Cardiac muscle cell (in vitro differentiated cells and primary cell): ENCODE measurements around the gene CLIC6. TPM values are rescaled to one million over a fixed set of nuclear protein-coding genes. Genes with fewer than 3 reads are reported as not detected.
"Not testable (repeated sequence)": the region's sequence is repeated elsewhere in the genome, so short reads cannot be mapped to it uniquely, and the experiment has no call there.

Source experiments
- DNase-seq, 2 donors: peaks; one replicate each; pipeline versions ENCODE4 v3.0.0 to v3.0.0-alpha.2; 2010 to 2017; ENCODE audit warnings: low read depth in 1 of 2, low spot score in 1 of 2
- H3K27ac ChIP-seq: fragments of 200-600 bp; sonication (generic); 2 replicates; pipeline ENCODE4 v1.5.1; 2016
- H3K27me3 ChIP-seq: fragments of 200-600 bp; sonication (generic); 2 replicates; pipeline ENCODE4 v1.6.0; 2016; ENCODE audit warnings: control low read depth
- H3K36me3 ChIP-seq: fragments of 200-600 bp; sonication (generic); 2 replicates; pipeline ENCODE4 v1.5.1; 2016; ENCODE audit warnings: control low read depth
- H3K4me1 ChIP-seq: fragments of 200-600 bp; sonication (generic); 2 replicates; pipeline ENCODE4 v1.8.1; 2017; ENCODE audit warnings: low read depth, mild to moderate bottlenecking, mixed run types
- H3K4me3 ChIP-seq: fragments of 200-600 bp; sonication (generic); 2 replicates; pipeline ENCODE4 v1.5.1; 2016; ENCODE audit warnings: mild to moderate bottlenecking
- H3K9me3 ChIP-seq: fragments of 200-600 bp; sonication (generic); 2 replicates; pipeline ENCODE4 v1.5.1; 2017; ENCODE audit warnings: low read depth, mild to moderate bottlenecking, control low read depth
- polyA plus RNA-seq: library from polyadenylated mRNA; unstranded; fragments of >200 nt; fragmentation: Nextera tagmentation; extraction: Ambion mirVana; gene quantifications from 2 replicates; pipeline ENCODE4 v1.2.1, GENCODE V29; 2016
- total RNA-seq: library from RNA; depleted of rRNA; stranded (reverse); fragments of >200 nt; gene quantifications from 2 replicates; pipeline ENCODE4 v1.2.3, GENCODE V29; 2016
- TF ChIP-seq, protein P1 (sequence below): IDR thresholded peaks from 2 replicates; pipeline ENCODE4 v1.5.1; 2012; ENCODE audit warnings: low read depth, mild to moderate bottlenecking, low read length

Gene CLIC6
- total and polyA plus RNA-seq, 2 experiments from 2014 or later: not detected

DNA sequence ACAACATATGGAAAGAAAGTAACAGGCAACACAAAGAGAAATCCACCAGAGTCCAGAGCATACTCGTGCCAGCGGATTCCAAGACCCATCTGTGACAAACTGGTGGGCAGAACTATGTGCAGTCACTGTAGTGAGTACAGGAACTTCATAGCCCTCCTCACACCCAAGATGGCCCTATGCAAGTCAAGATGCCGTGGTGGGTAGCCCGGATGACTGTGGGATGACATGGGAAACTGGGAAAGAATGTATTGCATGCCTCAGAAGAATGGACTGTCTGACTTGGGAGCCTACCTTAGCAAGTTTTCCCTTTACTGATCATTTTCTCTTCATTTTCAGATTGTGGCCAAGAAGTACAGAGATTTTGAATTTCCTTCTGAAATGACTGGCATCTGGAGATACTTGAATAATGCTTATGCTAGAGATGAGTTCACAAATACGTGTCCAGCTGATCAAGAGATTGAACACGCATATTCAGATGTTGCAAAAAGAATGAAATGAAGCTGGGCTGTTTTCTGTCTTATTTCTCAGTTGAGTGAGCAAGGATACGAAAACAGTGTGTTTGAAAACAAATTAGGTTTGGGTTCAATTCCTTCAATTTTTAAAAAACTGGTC, 47.3 kb downstream of the CLIC6 start:
- Histone ChIP-seq H3K27me3 (peaks cover 12% of the 10 kb centered on the region), H3K36me3 (no peaks in the 10 kb centered on the region), H3K4me3 (no peak overlapping the region), H3K27ac (no peak overlapping the region), H3K9me3 (no peaks in the 10 kb centered on the region), H3K4me1 (no peaks in the 10 kb centered on the region)
- TF ChIP-seq, protein P1, sequence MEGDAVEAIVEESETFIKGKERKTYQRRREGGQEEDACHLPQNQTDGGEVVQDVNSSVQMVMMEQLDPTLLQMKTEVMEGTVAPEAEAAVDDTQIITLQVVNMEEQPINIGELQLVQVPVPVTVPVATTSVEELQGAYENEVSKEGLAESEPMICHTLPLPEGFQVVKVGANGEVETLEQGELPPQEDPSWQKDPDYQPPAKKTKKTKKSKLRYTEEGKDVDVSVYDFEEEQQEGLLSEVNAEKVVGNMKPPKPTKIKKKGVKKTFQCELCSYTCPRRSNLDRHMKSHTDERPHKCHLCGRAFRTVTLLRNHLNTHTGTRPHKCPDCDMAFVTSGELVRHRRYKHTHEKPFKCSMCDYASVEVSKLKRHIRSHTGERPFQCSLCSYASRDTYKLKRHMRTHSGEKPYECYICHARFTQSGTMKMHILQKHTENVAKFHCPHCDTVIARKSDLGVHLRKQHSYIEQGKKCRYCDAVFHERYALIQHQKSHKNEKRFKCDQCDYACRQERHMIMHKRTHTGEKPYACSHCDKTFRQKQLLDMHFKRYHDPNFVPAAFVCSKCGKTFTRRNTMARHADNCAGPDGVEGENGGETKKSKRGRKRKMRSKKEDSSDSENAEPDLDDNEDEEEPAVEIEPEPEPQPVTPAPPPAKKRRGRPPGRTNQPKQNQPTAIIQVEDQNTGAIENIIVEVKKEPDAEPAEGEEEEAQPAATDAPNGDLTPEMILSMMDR: no peak
- DNase-seq: no peak

DNA sequence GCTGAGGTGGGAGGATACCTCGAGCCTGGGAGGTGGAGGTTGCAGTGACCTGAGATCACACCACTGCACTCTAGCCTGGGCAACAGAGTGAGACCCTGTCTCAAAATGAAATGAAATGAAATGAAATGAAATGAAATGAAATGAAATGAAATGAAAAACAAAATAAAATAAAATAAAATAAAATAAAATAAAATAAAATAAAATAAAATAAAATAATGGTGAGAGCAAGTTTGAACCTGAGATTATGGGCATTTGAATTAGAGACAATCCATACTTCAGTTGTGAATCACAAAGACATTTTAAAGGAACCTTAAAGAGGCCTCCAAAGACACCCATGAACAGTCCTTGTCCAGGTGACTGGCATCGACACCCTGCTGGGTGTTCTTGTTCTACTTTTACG, 49.7 kb downstream of the CLIC6 start:
- not testable (repeated sequence) for DNase-seq, H3K27ac ChIP-seq, H3K9me3 ChIP-seq, H3K4me1 ChIP-seq, H3K36me3 ChIP-seq, H3K4me3 ChIP-seq
- peaks cover 12% of the 10 kb centered on the region for H3K27me3 ChIP-seq

DNA sequence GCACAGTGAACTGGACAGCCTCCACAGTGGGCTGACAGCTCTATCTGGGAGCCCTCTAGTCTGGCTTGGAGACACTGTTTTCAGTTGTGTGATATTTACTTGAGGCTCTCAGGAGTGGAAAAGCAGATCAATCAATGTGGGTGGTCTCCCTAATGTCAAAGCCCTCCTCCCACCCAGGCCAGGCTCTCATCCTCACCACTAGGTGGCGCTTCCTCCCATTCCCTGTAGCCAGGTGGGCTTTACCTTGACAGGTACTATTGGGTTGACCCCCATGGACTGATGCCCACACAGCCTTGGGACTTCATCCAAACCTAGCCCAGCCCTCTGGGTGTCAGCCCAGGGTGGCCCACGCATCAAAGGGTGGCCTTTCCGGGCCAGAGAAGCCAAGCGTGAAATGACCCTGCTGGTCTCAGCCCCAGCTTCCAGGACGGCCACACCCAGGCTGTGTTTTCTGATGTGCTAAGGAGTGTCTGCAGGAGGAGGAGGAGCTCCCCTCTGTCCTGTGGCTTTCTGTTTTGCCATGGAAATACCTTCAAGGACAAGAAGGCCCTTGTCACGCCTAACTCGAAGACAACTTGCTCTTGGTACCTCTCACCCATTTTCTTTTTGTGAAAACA, 54.0 kb downstream of the CLIC6 start:
- peaks cover 29% of the 10 kb centered on the region for H3K27me3 ChIP-seq
- H3K9me3 ChIP-seq: no peaks in the 10 kb centered on the region
- H3K27ac ChIP-seq: no peak overlapping the region
- TF ChIP-seq, protein P1: peak; percentile 53
- no peak for DNase-seq
- H3K4me3 ChIP-seq: no peak overlapping the region
- no peaks in the 10 kb centered on the region for H3K36me3 ChIP-seq
- no peaks in the 10 kb centered on the region for H3K4me1 ChIP-seq

DNA sequence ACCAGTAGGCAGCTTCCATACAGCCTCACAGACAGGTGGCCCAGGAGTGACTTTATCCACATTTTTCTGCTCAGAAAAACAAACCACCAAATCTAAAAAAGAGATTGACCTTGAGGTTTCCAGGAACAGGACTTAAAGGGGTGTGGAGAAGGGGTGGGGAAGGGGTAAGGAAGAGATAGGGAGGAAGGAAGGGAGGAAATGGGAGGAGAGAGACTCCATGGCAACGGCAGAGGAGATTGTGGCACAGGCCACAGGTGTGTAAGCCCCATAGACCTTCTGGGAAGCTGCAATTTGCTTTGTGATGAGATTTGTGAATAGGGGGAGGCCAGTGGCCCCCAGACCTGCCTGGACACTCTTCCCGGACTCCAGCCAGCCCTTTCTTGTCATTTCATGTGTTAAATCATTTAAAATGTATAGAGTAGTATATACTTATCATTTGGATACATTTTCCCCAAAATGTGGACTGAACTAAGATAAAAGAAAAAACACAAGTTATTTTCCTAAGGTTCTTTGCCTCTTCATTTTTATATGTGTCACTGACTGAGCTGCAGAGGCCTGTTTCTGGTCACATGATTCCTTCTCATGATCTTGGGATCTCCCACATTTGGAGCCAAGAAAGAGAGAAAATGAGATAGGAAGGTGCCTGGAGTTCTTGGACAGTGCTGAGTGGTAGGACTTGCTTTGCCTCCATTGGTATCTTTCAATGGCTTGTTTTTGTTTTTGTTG, 55.5 kb downstream of the CLIC6 start:
- peak in 1 of 2 donors; percentile 21 for DNase-seq
- Histone ChIP-seq H3K9me3 (no peaks in the 10 kb centered on the region), H3K27me3 (peaks cover 32% of the 10 kb centered on the region), H3K4me3 (no peak overlapping the region), H3K4me1 (no peaks in the 10 kb centered on the region), H3K27ac (no peak overlapping the region), H3K36me3 (no peaks in the 10 kb centered on the region)
- TF ChIP-seq, protein P1: no peak

DNA sequence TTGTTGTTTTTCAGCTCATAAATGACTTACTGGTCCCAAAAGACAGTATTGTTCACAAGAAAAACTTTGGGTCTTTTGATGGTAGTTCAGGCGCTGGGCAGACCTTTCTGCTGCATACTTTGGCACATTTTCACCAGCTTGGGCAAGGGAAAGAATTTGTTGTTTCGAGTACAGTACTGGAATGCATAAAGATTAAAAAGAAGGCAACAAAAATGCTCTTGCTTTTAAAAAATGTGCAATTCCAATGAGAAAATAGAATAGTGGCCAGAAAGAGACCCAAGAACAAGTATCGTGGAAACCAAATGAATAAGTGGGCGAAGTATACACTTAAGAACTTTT, 56.0 kb downstream of the CLIC6 start:
- Histone ChIP-seq H3K4me1 (no peaks in the 10 kb centered on the region), H3K4me3 (no peak overlapping the region), H3K9me3 (no peaks in the 10 kb centered on the region), H3K27me3 (peaks cover 32% of the 10 kb centered on the region), H3K36me3 (no peaks in the 10 kb centered on the region), H3K27ac (no peak overlapping the region)
- TF ChIP-seq, protein P1: no peak
- peak in 1 of 2 donors; percentile 18 for DNase-seq
